Vagina (tissue), 2 donors: Measurements from ENCODE around the gene FBXL7. TPM values are rescaled to one million over a fixed set of nuclear protein-coding genes. Genes with fewer than 3 reads are reported as not detected.

Experiments used
- DNase-seq, 2 donors: peaks; one replicate each; pipeline ENCODE4 v3.0.0-alpha.2; 2017; ENCODE audit errors: extremely low spot score in 2 of 2
- H3K27ac ChIP-seq: fragments of 200-600 bp; sonication (generic); one replicate; pipeline ENCODE4 v1.5.1; 2019
- H3K27me3 ChIP-seq: fragments of 200-600 bp; sonication (generic); one replicate; pipeline ENCODE4 v1.5.1; 2019
- H3K36me3 ChIP-seq, 2 donors: fragments of 200-600 bp; sonication (generic); one replicate each; pipeline ENCODE4 v1.5.1; 2017 to 2019
- H3K4me1 ChIP-seq: fragments of 200-600 bp; sonication (generic); one replicate; pipeline ENCODE4 v1.5.1; 2019
- H3K4me3 ChIP-seq, 2 donors: fragments of 200-600 bp; sonication (generic); 1 replicate in 1 of 2; 2 replicates in 1 of 2; pipeline ENCODE4 v1.5.1; 2016 to 2019
- H3K9me3 ChIP-seq: fragments of 200-600 bp; sonication (generic); one replicate; pipeline ENCODE4 v1.5.1; 2019
- CTCF ChIP-seq, 3 experiments: fragments of 450-650 bp in 2 of 3; fragments of 200-600 bp in 1 of 3; sonication (generic) in 1 of 3; IDR thresholded peaks; one replicate each; pipeline ENCODE4 v1.5.1; 2017 to 2019; ENCODE audit warnings: antibody characterized with exemption in 3 of 3, mild to moderate bottlenecking in 2 of 3, moderate library complexity in 2 of 3
- POLR2A ChIP-seq, 2 donors: fragments of 450-650 bp; IDR thresholded peaks; one replicate each; pipeline ENCODE4 v1.6.1; 2017; ENCODE audit warnings: antibody characterized with exemption in 2 of 2, mild to moderate bottlenecking in 2 of 2, moderate library complexity in 2 of 2
- POLR2AphosphoS5 ChIP-seq, 2 donors: sonication (generic); formaldehyde crosslinking; IDR thresholded peaks; one replicate each; pipeline ENCODE4 v1.9.0; 2017; ENCODE audit warnings: antibody characterized with exemption in 2 of 2, mild to moderate bottlenecking in 2 of 2, low read depth in 1 of 2; ENCODE audit not compliant: insufficient read depth in 1 of 2
- intact Hi-C: fragments of 100-400 bp; cut with DNase I; formaldehyde crosslinking; loops from one replicate; pipeline ENCODE4 v1.15.1; 2023
- total RNA-seq: library from RNA; depleted of rRNA; stranded (reverse); fragments of >200 nt; gene quantifications from one replicate; pipeline ENCODE4 v1.2.3, GENCODE V29; 2016

The FBXL7 gene
- total RNA-seq, 1 donor from 2014 or later, result 21.1 TPM

- intact Hi-C loops, result no loop called here
- no peaks in the 10 kb centered on the region for H3K36me3 ChIP-seq
- no peaks in the 10 kb centered on the region for H3K27me3 ChIP-seq
- no peak overlapping the region for H3K27ac ChIP-seq
- H3K4me3 ChIP-seq, result no peak overlapping the region
- H3K4me1 ChIP-seq, result peaks cover 30% of the 10 kb centered on the region
- TF ChIP-seq CTCF (IDR thresholded peaks at IDR 0.05), result no peak
- TF ChIP-seq POLR2AphosphoS5 (IDR thresholded peaks at IDR 0.05; ENCODE audit: insufficient read depth in 1 of 2, low read depth in 1 of 2), result no peak
- TF ChIP-seq POLR2A (IDR thresholded peaks at IDR 0.05), result no peak
- no peak for DNase-seq
- no peaks in the 10 kb centered on the region for H3K9me3 ChIP-seq
Observed at GRCh38 chr5:15791859-15792258, 291.9 kb downstream of the FBXL7 start.

GRCh38 chr5:15794052-15794985 is 294.3 kb downstream of the FBXL7 start:
- intact Hi-C loops, result no loop called here
- DNase-seq, result no peak
- Histone ChIP-seq H3K36me3 (no peaks in the 10 kb centered on the region), H3K27me3 (no peaks in the 10 kb centered on the region), H3K4me1 (peaks cover 34% of the 10 kb centered on the region), H3K4me3 (no peak overlapping the region), H3K9me3 (no peaks in the 10 kb centered on the region), H3K27ac (peak overlapping the region; percentile 33)
- TF ChIP-seq POLR2A (IDR thresholded peaks at IDR 0.05) (no peak), CTCF (IDR thresholded peaks at IDR 0.05) (peak in 1 of 3 experiments; percentile 32)

GRCh38 chr5:15796096-15796495 is 296.1 kb downstream of the FBXL7 start:
- intact Hi-C loops, result no loop called here
- DNase-seq, result no peak
- H3K36me3 ChIP-seq, result no peaks in the 10 kb centered on the region
- peaks cover 44% of the 10 kb centered on the region for H3K4me1 ChIP-seq
- no peak for TF ChIP-seq POLR2A (IDR thresholded peaks at IDR 0.05)
- no peak for TF ChIP-seq CTCF (IDR thresholded peaks at IDR 0.05)
- TF ChIP-seq POLR2AphosphoS5 (IDR thresholded peaks at IDR 0.05; ENCODE audit: insufficient read depth in 1 of 2, low read depth in 1 of 2), result no peak
- no peak overlapping the region for H3K27ac ChIP-seq
- no peaks in the 10 kb centered on the region for H3K27me3 ChIP-seq
- H3K4me3 ChIP-seq, result no peak overlapping the region
- H3K9me3 ChIP-seq, result no peaks in the 10 kb centered on the region

GRCh38 chr5:15796557-15796956 is 296.6 kb downstream of the FBXL7 start:
- no peak for DNase-seq
- Histone ChIP-seq H3K36me3 (no peaks in the 10 kb centered on the region), H3K27ac (no peak overlapping the region), H3K27me3 (no peaks in the 10 kb centered on the region), H3K4me1 (peaks cover 43% of the 10 kb centered on the region), H3K4me3 (no peak overlapping the region), H3K9me3 (no peaks in the 10 kb centered on the region)
- no peak for TF ChIP-seq POLR2A (IDR thresholded peaks at IDR 0.05)
- no peak for TF ChIP-seq CTCF (IDR thresholded peaks at IDR 0.05)
- TF ChIP-seq POLR2AphosphoS5 (IDR thresholded peaks at IDR 0.05; ENCODE audit: insufficient read depth in 1 of 2, low read depth in 1 of 2), result no peak
- intact Hi-C loops, result no loop called here

- TF ChIP-seq POLR2A (IDR thresholded peaks at IDR 0.05) (no peak), POLR2AphosphoS5 (IDR thresholded peaks at IDR 0.05; ENCODE audit: insufficient read depth in 1 of 2, low read depth in 1 of 2) (no peak), CTCF (IDR thresholded peaks at IDR 0.05) (no peak)
- Histone ChIP-seq H3K27me3 (no peaks in the 10 kb centered on the region), H3K4me3 (no peak overlapping the region), H3K4me1 (peaks cover 41% of the 10 kb centered on the region), H3K9me3 (no peaks in the 10 kb centered on the region), H3K27ac (no peak overlapping the region), H3K36me3 (no peaks in the 10 kb centered on the region)
- intact Hi-C loops, result no loop called here
- no peak for DNase-seq
Observed at GRCh38 chr5:15797116-15797515, 297.1 kb downstream of the FBXL7 start.
